DMS 273 (cell line): ENCODE results near the gene ERC1.
"Not testable (repeated sequence)": the region's sequence is repeated elsewhere in the genome, so short reads cannot be mapped to it uniquely, and the experiment has no call there.

ENCODE experiments used
- DNase-seq: peaks from one replicate; lab custom pipeline; 2025; ENCODE audit not compliant: unreplicated experiment; lab: John Stamatoyannopoulos, UW

Gene ERC1

DNA sequence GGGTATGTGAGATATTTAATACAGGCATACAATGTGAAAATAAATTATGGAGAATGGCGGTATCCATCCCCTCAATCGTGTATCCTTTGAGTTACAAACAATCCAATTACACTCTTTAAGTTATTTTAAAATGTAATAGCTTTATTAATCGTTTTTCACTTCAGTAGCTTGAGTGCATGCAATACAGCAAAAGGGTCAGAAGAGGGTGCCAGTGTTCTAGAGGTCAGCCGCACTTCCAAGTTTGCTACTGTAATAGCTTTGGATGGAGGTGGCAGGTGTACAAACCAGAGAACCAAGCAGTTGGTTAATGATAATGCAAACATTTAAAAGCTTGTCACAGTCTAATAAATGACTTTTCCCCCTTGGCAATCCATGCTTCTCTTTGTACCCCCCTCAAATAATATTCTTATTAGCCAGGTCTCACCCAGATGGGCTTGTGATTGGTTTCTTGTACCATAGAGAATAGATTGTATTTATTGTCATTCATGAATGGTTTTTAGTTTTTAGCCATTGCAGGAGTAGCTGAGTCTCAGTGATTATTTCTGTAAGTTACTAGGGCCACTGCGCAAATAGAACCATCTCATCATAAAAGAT, 127.0 kb downstream of the ERC1 start:
- peak; percentile 74 for DNase-seq

DNA sequence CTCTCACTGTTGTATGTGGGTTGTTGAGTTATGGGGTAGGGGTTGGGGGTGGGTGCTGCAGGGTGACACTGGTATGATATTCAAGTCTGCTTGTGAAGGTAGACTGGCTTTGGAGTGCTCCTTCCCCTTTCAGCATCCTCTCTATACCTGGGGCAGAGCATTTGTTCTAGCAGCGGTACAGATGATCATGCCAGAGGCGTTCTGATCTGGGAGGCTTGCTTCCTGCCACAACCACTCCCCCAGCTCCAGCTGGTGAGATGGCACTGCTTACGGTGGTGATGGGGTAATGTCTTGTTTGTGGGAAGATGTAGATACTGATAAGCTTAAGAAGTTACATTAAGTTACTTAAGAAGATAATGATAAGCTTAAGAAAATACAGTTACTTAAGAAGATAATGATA, 131.8 kb downstream of the ERC1 start:
- DNase-seq, result no peak

DNA sequence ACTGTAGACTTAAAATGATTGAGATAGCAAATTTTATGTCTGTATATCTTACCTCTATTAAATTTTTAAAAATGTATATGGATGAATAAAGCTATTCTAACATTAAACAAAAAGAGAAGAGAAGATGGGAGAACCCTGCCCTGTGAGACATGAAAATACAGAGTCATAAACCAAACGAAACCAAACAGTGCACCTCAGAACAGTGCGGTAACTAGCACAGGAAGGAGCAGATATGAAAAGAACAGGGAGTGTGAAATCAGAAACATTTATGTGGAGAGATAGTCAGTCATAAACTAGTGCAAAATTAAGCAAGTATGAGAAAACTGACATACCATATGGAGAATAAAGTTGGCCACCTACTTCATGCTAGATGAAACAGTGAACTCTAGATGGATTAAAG, 135.1 kb downstream of the ERC1 start:
- no peak for DNase-seq

DNA sequence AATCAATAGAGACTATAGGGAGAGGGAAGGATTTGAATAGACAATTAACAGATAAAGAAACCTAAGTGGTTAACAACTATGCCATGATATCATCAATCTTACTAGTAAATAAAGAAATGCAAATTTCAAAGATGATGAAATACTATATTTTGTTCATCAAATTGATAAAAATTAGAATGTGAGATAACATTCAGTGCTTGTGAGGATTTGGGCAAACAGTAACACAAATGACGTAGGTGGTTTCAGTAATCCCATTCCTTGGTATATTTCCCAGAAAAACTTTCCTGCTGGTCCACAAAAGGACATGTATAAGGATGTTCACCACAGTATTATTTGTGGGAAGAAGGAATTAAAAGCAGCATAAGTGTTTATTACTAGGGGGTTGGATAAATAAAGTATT, 136.0 kb downstream of the ERC1 start:
- no peak for DNase-seq

GRCh38 chr12:1130164-1130563, 139.1 kb downstream of the ERC1 start:
- DNase-seq, result no peak

DNA sequence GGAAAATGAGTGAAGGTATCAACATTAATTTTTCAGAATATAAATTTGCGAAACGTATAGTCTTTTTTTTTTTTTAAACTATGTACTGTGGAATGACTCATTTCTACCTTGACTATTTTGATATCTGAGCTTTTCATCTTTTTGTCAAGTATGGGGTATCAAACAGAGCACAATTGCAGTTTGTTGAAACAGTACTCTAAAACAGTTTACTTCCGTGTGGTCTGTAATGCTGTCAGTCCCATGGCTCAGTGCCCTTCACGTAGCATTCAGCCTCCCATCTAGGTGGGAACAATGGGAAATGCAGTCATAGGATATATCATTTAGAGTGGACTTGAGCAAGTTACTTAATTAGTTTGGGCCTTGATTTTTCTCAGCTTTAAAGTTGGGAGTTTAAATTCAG, 139.5 kb downstream of the ERC1 start:
- no peak for DNase-seq

DNA sequence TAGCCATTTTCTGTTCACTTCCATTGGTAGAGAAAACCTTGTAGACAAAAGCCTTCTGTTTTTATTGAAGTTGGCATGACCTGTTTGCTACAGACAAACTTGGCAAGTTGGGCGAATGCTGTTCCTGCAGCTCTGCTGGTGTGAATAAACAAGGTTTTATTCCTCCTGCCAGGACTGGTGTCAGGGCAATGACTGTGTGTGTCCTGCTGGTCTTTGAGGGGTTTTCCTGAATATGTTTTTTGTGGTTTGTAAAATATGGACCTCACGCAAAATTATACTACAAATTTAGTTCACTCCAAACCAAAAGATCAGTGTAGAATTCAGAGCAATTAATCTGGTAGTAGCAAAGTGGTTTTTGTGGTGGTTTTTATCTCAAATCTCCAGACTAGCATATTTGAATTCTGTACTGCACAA, 140.8 kb downstream of the ERC1 start:
- DNase-seq, result no peak

GRCh38 chr12:1132311-1132710, 141.3 kb downstream of the ERC1 start:
- DNase-seq, result no peak

GRCh38 chr12:1138691-1139090, 147.7 kb downstream of the ERC1 start:
- no peak for DNase-seq

- DNase-seq, result not testable (repeated sequence)
Observed at GRCh38 chr12:1146758-1147157, 155.7 kb downstream of the ERC1 start.

GRCh38 chr12:1147821-1148220, 156.8 kb downstream of the ERC1 start:
- DNase-seq, result no peak

- DNase-seq, result no peak
Observed at GRCh38 chr12:1157046-1157445, 166.0 kb downstream of the ERC1 start.

DNA sequence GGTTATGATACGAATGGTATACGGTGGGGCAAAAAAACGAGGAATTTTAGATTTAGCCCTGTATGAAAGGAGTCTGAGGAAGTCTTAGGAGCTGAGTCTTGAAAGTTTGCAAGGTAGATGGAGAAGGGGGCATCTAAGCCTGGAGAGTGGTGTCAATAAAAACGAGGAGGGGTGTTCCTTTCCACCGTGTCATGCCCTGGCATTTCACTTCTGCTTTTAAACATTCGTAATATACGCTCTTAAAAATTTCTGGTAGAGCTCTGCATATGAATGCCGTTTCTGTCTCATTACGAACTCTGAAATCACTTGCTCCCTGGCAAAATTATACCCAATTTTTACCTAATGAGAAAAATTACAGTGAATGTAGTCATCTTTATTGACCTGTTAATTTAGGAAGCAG, 170.2 kb downstream of the ERC1 start:
- no peak for DNase-seq

DNA sequence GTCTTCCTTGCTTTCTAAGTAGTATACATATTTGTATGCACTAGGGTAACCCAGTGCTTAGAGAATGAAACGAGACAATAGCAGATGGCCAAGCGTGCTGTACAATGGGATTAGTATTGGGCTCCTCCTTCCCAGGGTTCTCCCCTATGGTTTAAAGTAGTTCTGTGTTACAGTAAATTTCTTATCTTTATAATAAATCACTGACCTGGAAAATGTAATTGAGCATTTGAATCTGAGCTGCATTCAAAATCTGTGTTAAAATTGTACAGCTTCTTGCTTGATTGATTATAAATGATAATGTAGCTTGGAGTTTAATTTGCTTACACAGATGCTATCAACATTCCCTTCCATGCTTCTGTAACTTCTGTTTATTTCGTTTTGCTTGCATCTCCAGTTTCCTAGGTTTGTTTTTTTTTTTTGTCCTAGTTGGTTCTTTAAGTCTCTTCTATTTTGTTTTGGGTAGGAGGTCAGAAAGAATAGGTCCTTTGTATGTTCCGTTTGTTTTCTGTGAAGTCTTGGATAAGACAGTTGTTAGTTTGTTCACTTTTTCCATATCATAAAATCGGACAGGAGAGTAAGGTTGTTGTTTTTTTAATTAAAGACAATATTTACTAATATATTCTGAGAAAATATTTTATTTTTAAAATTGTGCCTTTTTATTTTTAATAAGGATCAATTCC, 171.2 kb downstream of the ERC1 start:
- no peak for DNase-seq

GRCh38 chr12:1167784-1168183, 176.8 kb downstream of the ERC1 start:
- DNase-seq, result no peak

- DNase-seq, result no peak
Observed at GRCh38 chr12:1170411-1170810, 179.4 kb downstream of the ERC1 start.

DNA sequence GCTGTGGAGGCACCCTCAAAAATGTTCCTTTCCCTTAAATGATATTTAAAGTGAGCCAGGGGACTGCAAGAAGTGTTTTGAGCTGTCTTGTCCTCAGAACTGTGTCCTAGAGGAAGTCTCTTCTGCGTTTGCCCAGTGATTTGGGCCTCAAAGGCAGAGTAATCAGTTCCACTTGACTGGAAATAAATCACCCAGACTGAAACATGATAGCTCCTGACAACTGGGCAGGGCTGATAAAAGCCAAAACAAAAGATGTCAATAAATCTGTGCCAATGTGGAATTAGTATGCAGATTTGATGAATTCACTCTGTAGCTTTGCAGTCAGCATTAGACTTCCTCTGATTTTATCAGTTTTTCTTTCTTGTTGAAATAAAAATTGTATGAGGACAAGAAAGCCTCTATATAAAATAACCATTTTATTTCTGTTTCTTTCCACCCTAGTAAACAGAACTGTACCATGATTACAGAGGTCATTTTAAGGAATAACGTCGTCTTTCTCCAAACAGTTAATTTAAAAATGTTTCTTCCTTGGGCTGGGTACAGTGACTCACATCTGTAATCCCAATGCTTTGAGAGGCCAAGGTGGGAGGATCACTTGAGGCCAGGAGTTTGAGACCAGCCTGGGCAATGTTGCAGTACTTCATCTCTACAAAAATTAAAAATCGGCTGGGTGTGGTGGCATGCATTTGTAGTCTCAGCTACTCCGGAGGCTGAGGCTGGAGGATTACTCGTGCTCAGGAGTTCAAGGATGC, 180.8 kb downstream of the ERC1 start:
- DNase-seq, result peak; percentile 78

DNA sequence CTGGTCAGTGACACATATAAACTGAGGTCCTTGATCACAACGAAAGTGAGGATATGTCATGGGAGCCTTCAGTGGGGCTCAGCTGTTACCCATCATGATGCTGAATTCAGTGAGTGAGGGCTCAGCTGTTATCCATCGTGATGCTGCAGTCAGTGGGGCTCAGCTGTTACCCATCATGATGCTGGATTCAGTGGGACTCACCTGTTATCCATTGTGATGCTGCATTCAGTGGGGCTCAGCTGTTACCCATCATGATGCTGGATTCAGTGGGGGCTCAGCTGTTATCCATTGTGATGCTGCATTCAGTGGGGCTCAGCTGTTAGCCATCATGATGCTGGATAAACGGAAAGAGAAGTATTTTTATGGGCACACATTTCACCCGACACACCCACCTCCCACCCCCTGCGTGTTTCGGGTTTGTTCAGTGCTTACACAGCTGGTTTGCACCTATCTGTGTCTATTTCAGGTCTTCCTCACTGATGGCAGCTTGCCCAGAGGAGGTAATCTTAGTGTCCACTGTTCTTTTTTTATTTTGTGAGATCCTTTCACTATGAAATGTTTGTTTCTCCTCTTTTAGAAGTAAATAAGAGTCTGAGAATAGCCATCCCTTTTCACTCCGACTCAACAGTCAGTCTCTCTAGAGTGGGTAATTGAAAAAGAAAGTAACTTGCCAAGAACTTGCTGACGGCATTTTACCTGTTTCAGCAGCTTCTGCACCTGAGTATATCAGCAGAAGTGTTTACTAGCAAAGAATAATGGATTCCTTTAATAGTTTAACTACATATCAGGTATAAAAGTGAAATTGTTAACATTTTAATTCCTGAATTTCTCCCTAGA, 183.0 kb downstream of the ERC1 start:
- DNase-seq, result no peak

- DNase-seq, result no peak
Observed at GRCh38 chr12:1174659-1175058, 183.6 kb downstream of the ERC1 start.

GRCh38 chr12:1176191-1176590, 185.2 kb downstream of the ERC1 start:
- DNase-seq, result no peak

DNA sequence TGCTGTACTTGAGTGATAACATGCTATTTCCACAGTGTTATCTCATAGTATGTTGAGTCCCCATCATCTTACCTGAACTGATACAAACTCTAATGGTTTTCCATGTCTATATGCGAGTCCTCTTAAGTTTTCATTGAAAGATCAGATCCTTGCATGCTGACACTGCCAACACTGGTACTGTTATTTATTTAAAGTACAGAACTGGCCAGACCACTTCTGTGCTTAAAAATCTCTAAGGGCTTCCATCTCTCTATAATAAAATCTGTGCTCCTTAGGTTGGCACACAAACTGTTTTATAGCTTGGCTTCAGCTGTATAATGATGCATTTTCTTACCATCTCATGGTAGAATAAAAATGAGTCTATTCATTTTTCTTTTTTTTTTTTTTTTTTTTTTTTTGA, 188.1 kb downstream of the ERC1 start:
- no peak for DNase-seq
